ENCODE measurements around the gene ELK4. TPM values are rescaled to one million over a fixed set of nuclear protein-coding genes. Genes with fewer than 3 reads are reported as not detected.

Gene ELK4
- total and polyA plus RNA-seq, 2 of the 4 experiments (the other 2 are of a cell fraction), result 4.6 to 11.3 TPM

- peak overlapping the region; percentile 9; the same call in 1 of the 2 replicates for H3K4me3 ChIP-seq (ENCODE audit: insufficient read depth, low read depth, low read length)
- H2BK5ac ChIP-seq (ENCODE audit: low read depth, low read length, poor library complexity, severe bottlenecking), result no peak overlapping the region
- peak overlapping the region; percentile 33; the same call in 1 of the 2 replicates for H3K27ac ChIP-seq (ENCODE audit: insufficient read depth, low read length)
- ATAC-seq (ENCODE audit: low read depth) (no peak), DNase-seq (no peak)
- H3K56ac ChIP-seq (ENCODE audit: extremely low read depth, insufficient read depth, low read length), result no peak overlapping the region
- H3K14ac ChIP-seq (replicated peaks; ENCODE audit: low read depth, low read length), result peak overlapping the region; percentile 51; the same call in 1 of the 2 replicates
- no peak overlapping the region for H3K23ac ChIP-seq (ENCODE audit: low read depth, low read length)
- H2BK15ac ChIP-seq (ENCODE audit: low read depth, low read length), result no peak overlapping the region
- peak overlapping the region; percentile 48; the same call in 1 of the 2 replicates for H3K9ac ChIP-seq (ENCODE audit: low read depth, low read length)
- no peak overlapping the region for H2AK9ac ChIP-seq (replicated peaks; ENCODE audit: low read depth, low read length, poor library complexity)
- dilution Hi-C loops (cut with HindIII; ENCODE audit: low sequenced_read_pairs, unreplicated experiment), result no loop called here
- peak overlapping the region; percentile 34; the same call in 1 of the 2 replicates for H3K4me2 ChIP-seq (ENCODE audit: low read depth, low read length)
- peak overlapping the region in 1 of 2 experiments; percentile 14; a peak in 2 of 4 replicates for H4K8ac ChIP-seq (ENCODE audit: low read depth in 2 of 2, low read length in 2 of 2)
- no CpG with 5 or more reads among the region's 4 CpGs for WGBS, 2 experiments (ENCODE audit: extremely low coverage in 2 of 2, insufficient read length in 1 of 2)
- no peak overlapping the region; the same call in 1 of the 2 replicates for H4K5ac ChIP-seq (ENCODE audit: low read depth, low read length)
- TF ChIP-seq CTCF (conservative IDR thresholded peaks at IDR 0.05; ENCODE audit: low read depth, low read length), result no peak
- TF ChIP-seq SMC3 (IDR thresholded peaks at IDR 0.05; ENCODE audit: low read depth, low read length), result no peak
- no peak for TF ChIP-seq BHLHE40 (IDR thresholded peaks at IDR 0.05; ENCODE audit: low read depth, low read length)
- no peak for TF ChIP-seq MXI1 (IDR thresholded peaks at IDR 0.05; ENCODE audit: borderline replicate concordance, low read depth, low read length)
- no peak for TF ChIP-seq RFX5 (IDR thresholded peaks at IDR 0.05; ENCODE audit: low read depth, low read length)
- no peak for TF ChIP-seq RCOR1 (IDR thresholded peaks at IDR 0.05; ENCODE audit: insufficient replicate concordance, low read length)
- no peak for TF ChIP-seq FOS (IDR thresholded peaks at IDR 0.05; ENCODE audit: low read depth, low read length)
- no peak for TF ChIP-seq CEBPB (IDR thresholded peaks at IDR 0.05; ENCODE audit: low read depth, low read length)
- no peaks in the 10 kb centered on the region for H3K27me3 ChIP-seq (ENCODE audit: control insufficient read depth, insufficient read depth, low read length)
- H3K4me1 ChIP-seq (ENCODE audit: control insufficient read depth, insufficient read depth, low read length), result peaks cover 2% of the 10 kb centered on the region; the same call in 1 of the 2 replicates
- peak overlapping the region; percentile 56 for H2AFZ ChIP-seq (replicated peaks; ENCODE audit: low read length, poor library complexity)
- H3K18ac ChIP-seq (ENCODE audit: low read depth, low read length), result no peak overlapping the region
- H3K36me3 ChIP-seq (ENCODE audit: control insufficient read depth, insufficient read depth, low read length), result no peaks in the 10 kb centered on the region
- POLR2A ChIA-PET (ENCODE audit: unreplicated experiment), result no interaction called here
- peak overlapping the region; percentile 30; the same call in 1 of the 2 replicates for H2BK120ac ChIP-seq (ENCODE audit: low read depth, low read length)
- no TSS peak for BruUV-seq (replicated peaks)
- in situ Hi-C loops (cut with MboI; ENCODE audit: low sequenced_read_pairs), result no loop called here
- H3K9me1 ChIP-seq (ENCODE audit: insufficient read depth, low read length), result no peaks in the 10 kb centered on the region
- CTCF ChIA-PET, result interaction anchor here (0.6 to 3.0 kb wide), 6 partner anchors 8 to 71 kb away, joined by 3 to 16 read pairs (median 5); no protein-coding TSS in a partner anchor
- H4K91ac ChIP-seq (ENCODE audit: insufficient read depth, low read depth, low read length), result peak overlapping the region; percentile 44; the same call in 1 of the 2 replicates
- peak overlapping the region; percentile 41; the same call in 1 of the 2 replicates for H2BK20ac ChIP-seq (ENCODE audit: low read depth, low read length)
- H3K4ac ChIP-seq (ENCODE audit: low read depth, low read length), result peak overlapping the region; percentile 16
- no peak overlapping the region for H2AK5ac ChIP-seq (ENCODE audit: low read depth, low read length)
- no peaks in the 10 kb centered on the region for H3K9me3 ChIP-seq (ENCODE audit: control insufficient read depth, insufficient read depth, low read length)
- 0 out of 4 replicates have a peak, but pooled peaks cover 0 to 5% of the 10 kb centered on the region in 2 experiments for H3K79me1 ChIP-seq (ENCODE audit: low read depth in 1 of 2, low read length in 2 of 2)
- intact Hi-C loops (cut with micrococcal nuclease), result no loop called here
- no peaks in the 10 kb centered on the region for H4K20me1 ChIP-seq (ENCODE audit: insufficient read depth, low read length)
These were observed 4.9 kb upstream of the ELK4 start for GRCh38 chr1:205636732-205637131.
